T-cell (primary cell): ENCODE results near the gene PCNX2. TPM values are rescaled to one million over a fixed set of nuclear protein-coding genes. Genes with fewer than 3 reads are reported as not detected.
"Not testable (repeated sequence)": the region's sequence is repeated elsewhere in the genome, so short reads cannot be mapped to it uniquely, and the experiment has no call there.

Experiments used
- ATAC-seq, 4 experiments: fragments of 200-7000 bp in 3 of 4; fragments of 150-1000 bp in 1 of 4; cut with Tn5 transposase; replicated peaks in 1 of 4; 1 replicate in 3 of 4; 2 replicates in 1 of 4; pipeline ENCODE4 v1.10.0; 2021; ENCODE audit warnings: moderate library complexity in 3 of 4, mild to moderate bottlenecking in 2 of 4, moderate number of reproducible peaks in 1 of 4
- CTCF ChIA-PET, 2 donors: fragments of 300-600 bp; sonication (Branson Sonifier 250); formaldehyde crosslinking; loops; one replicate each; lab custom pipeline; 2022; ENCODE audit warnings: antibody characterized with exemption in 2 of 2; lab: Charles Lee
- POLR2A ChIA-PET, 2 donors: fragments of 300-600 bp; sonication (Branson Sonifier 250); formaldehyde crosslinking; loops; one replicate each; lab custom pipeline; 2022; ENCODE audit warnings: antibody characterized with exemption in 2 of 2; lab: Charles Lee
- DNase-seq, 35 experiments: peaks; one replicate each; pipeline versions ENCODE4 v3.0.0 to v3.0.0-alpha.2; 2013 to 2023
- H3K27ac ChIP-seq: one replicate; pipeline ENCODE4 v1.5.1; 2013; ENCODE audit warnings: low read length
- H3K27me3 ChIP-seq, 2 experiments: replicated peaks in 1 of 2; 1 replicate in 1 of 2; 2 replicates in 1 of 2; pipeline versions ENCODE4 v1.6.1 to v1.7.0; 2013; ENCODE audit warnings: low read length in 1 of 2, mixed read lengths in 1 of 2; ENCODE audit not compliant: control insufficient read depth in 2 of 2, insufficient read depth in 2 of 2; ENCODE audit errors: extremely low read depth in 1 of 2
- H3K36me3 ChIP-seq, 2 donors: 1 replicate in 1 of 2; 2 replicates in 1 of 2; pipeline versions ENCODE4 v1.6.1 to v1.7.0; 2013; ENCODE audit warnings: low read length in 1 of 2; ENCODE audit not compliant: control insufficient read depth in 2 of 2, insufficient read depth in 1 of 2; ENCODE audit errors: extremely low read depth in 1 of 2
- H3K4me1 ChIP-seq, 2 experiments: 1 replicate in 1 of 2; 2 replicates in 1 of 2; pipeline versions ENCODE4 v1.6.1 to v1.7.0; 2013; ENCODE audit warnings: low read length in 2 of 2, mixed read lengths in 1 of 2; ENCODE audit not compliant: insufficient read depth in 2 of 2, control insufficient read depth in 1 of 2; ENCODE audit errors: extremely low read depth in 1 of 2
- H3K4me3 ChIP-seq, 2 donors: 1 replicate in 1 of 2; 2 replicates in 1 of 2; pipeline versions ENCODE4 v1.5.1 to v1.7.0; 2013; ENCODE audit warnings: mild to moderate bottlenecking in 2 of 2, low read length in 1 of 2, moderate library complexity in 1 of 2; ENCODE audit not compliant: control insufficient read depth in 1 of 2; ENCODE audit errors: extremely low read depth in 1 of 2
- H3K9me3 ChIP-seq: 2 replicates; pipeline ENCODE4 v1.7.0; 2013
- H3K27ac Mint-ChIP-seq, 2 donors: one replicate each; pipeline ENCODE4 v1.8.0; 2020 to 2021; ENCODE audit warnings: mild to moderate bottlenecking in 2 of 2, mixed read lengths in 2 of 2
- H3K27me3 Mint-ChIP-seq, 2 donors: one replicate each; pipeline ENCODE4 v1.8.0; 2021 to 2022; ENCODE audit warnings: mixed read lengths in 2 of 2
- H3K36me3 Mint-ChIP-seq: one replicate; pipeline ENCODE4 v1.8.0; 2021; ENCODE audit warnings: mixed read lengths
- H3K4me1 Mint-ChIP-seq, 3 donors: one replicate each; pipeline ENCODE4 v1.8.0; 2020 to 2022; ENCODE audit warnings: mixed read lengths in 3 of 3, mild to moderate bottlenecking in 1 of 3
- H3K4me3 Mint-ChIP-seq, 3 donors: one replicate each; pipeline ENCODE4 v1.8.0; 2020 to 2022; ENCODE audit warnings: mild to moderate bottlenecking in 3 of 3, mixed read lengths in 3 of 3, moderate library complexity in 3 of 3
- H3K9me3 Mint-ChIP-seq, 3 donors: one replicate each; pipeline ENCODE4 v1.8.0; 2020 to 2022; ENCODE audit warnings: mixed read lengths in 3 of 3
- WGBS: methylation state at CpG from one replicate; pipeline ENCODE4 v1.1.5; 2013; ENCODE audit warnings: missing lambda C conversion rate; ENCODE audit not compliant: insufficient coverage; 5-methylcytosine and 5-hydroxymethylcytosine counted together
- total RNA-seq, 35 experiments: library from RNA in 6 of 35; stranded (reverse) in 6 of 35; fragments of 120-200 nt in 1 of 35; gene quantifications; one replicate each; pipeline versions ENCODE4 v1.2.1 to v1.2.4 and lab custom pipeline; 2013 to 2026

PCNX2 gene
- total RNA-seq, 5 donors from 2014 or later (not counting 1 experiment from before 2014, with no cell fraction given), result 47.2 to 91.7 (median 68.6) TPM

DNA sequence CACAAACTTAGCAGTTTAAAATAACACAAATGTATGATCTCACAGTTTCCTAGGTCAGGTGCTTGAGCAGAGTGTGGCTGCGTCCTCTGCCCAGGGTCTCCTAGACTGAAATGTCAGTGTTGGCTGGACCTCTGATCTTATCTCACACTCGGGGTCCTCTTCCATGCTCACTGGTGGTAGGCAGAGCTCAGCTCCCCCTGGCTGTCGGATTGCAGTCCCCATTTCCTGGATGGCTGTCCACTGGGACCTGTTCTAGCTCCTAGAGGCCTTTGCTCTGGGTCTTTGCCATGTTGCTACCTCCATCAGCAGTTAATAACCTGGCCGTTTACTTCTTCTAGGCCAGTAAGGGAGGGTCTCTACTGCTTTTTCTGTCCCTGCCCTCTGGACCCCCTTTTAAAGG is 107.5 kb downstream of the PCNX2 start:
- POLR2A ChIA-PET, result no interaction called here
- 100% methylated on average over 2 of the region's 4 CpGs for WGBS
- ATAC-seq, result no peak
- H3K36me3 ChIP-seq, result peaks cover 0 to 21% of the 10 kb centered on the region in 2 donors
- H3K9me3 Mint-ChIP-seq, result no peaks in the 10 kb centered on the region
- H3K27me3 Mint-ChIP-seq, result no peaks in the 10 kb centered on the region
- DNase-seq, result no peak
- no peaks in the 10 kb centered on the region for H3K27me3 ChIP-seq
- H3K27ac Mint-ChIP-seq, result no peak overlapping the region
- no peak overlapping the region for H3K4me3 Mint-ChIP-seq
- no peak overlapping the region for H3K4me3 ChIP-seq
- CTCF ChIA-PET, result interaction anchor here in 1 of 2 donors (0.5 kb wide), 1 partner anchor 37 kb away, joined by 6 read pairs; no protein-coding TSS in a partner anchor
- no peak overlapping the region for H3K27ac ChIP-seq
- peaks cover 73% of the 10 kb centered on the region for H3K36me3 Mint-ChIP-seq
- H3K4me1 Mint-ChIP-seq, result no peaks in the 10 kb centered on the region
- H3K4me1 ChIP-seq, result no peaks in the 10 kb centered on the region
- no peaks in the 10 kb centered on the region for H3K9me3 ChIP-seq

DNA sequence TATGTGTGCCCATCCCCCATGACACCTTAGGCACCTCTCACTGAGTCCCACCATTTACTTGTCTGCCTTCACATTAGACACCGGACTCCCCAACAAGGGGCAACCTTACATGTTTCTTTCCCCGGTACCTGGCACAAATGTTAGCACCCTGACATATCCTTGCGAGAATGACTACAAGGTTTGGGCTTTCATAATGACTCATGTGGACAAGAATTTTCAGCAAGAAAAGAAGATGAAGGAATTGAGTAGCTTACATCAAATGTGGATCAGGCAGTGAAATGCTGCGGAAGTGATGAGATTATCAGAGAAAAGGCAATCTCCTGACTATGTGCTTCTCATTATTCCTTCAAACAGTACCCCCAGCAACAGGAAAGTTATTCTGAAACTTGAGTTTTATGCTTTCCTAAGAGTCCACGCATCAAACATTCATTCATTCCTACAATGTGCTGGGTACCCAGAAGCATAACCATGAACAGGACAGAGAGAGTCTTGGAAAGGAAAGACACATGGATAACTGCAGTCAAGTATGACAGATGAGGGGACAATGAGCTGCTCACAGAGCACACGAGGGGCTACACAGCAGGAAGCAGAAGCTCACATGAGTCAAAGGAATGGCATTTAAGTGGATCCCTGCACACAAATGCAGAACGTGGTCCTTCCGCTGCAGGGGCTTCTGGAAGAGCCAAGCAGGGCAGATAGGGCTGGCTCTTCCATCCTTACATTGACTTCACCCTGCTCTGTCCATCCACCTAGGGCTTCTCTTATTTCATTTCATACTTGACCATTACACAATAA is 112.1 kb downstream of the PCNX2 start:
- WGBS, result 88% methylated on average over 1 of the region's 8 CpGs
- Mint-ChIP-seq H3K27me3 (no peaks in the 10 kb centered on the region), H3K4me1 (no peaks in the 10 kb centered on the region), H3K9me3 (peaks cover 0 to 9% (median 6%) of the 10 kb centered on the region in 3 donors), H3K27ac (no peak overlapping the region), H3K36me3 (peaks cover 82% of the 10 kb centered on the region), H3K4me3 (no peak overlapping the region)
- H3K36me3 ChIP-seq, result peaks cover 7 to 22% of the 10 kb centered on the region in 2 donors
- DNase-seq (no peak), ATAC-seq (no peak)
- no peak overlapping the region for H3K4me3 ChIP-seq
- CTCF ChIA-PET, result no interaction called here
- no peaks in the 10 kb centered on the region for H3K4me1 ChIP-seq
- H3K27me3 ChIP-seq, result no peaks in the 10 kb centered on the region
- H3K27ac ChIP-seq, result no peak overlapping the region
- H3K9me3 ChIP-seq, result no peaks in the 10 kb centered on the region
- POLR2A ChIA-PET, result no interaction called here

DNA sequence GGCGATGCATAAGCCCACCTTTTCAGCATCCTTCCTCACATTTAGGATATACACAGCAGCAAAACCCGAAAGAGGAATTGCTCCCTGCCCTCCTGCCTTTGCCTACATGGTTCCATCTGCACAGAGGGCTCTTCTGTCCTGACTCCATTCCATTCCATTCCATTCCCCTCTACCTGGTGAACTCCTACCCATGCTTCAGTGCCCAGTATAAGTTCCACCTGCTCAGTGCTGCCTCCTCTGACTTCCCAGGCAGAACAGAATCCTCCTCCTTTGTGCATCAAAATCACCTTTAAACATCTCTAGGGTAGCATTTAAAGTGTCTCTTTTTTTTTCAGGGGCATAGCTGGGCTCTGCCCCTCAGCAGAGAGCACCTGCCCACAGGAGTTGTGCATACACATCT is 112.9 kb downstream of the PCNX2 start:
- no peak for DNase-seq
- no peak overlapping the region for H3K27ac Mint-ChIP-seq
- Histone ChIP-seq H3K27me3 (no peaks in the 10 kb centered on the region), H3K4me3 (no peak overlapping the region), H3K36me3 (peaks cover 9 to 30% of the 10 kb centered on the region in 2 donors), H3K27ac (no peak overlapping the region), H3K4me1 (no peaks in the 10 kb centered on the region), H3K9me3 (no peaks in the 10 kb centered on the region)
- peaks cover 86% of the 10 kb centered on the region for H3K36me3 Mint-ChIP-seq
- ATAC-seq, result no peak
- H3K9me3 Mint-ChIP-seq, result peaks cover 0 to 14% (median 12%) of the 10 kb centered on the region in 3 donors
- H3K27me3 Mint-ChIP-seq, result no peaks in the 10 kb centered on the region
- ChIA-PET CTCF (no interaction called here), POLR2A (no interaction called here)
- H3K4me1 Mint-ChIP-seq, result no peaks in the 10 kb centered on the region
- 95% methylated on average over 2 of the region's 2 CpGs for WGBS
- H3K4me3 Mint-ChIP-seq, result no peak overlapping the region

DNA sequence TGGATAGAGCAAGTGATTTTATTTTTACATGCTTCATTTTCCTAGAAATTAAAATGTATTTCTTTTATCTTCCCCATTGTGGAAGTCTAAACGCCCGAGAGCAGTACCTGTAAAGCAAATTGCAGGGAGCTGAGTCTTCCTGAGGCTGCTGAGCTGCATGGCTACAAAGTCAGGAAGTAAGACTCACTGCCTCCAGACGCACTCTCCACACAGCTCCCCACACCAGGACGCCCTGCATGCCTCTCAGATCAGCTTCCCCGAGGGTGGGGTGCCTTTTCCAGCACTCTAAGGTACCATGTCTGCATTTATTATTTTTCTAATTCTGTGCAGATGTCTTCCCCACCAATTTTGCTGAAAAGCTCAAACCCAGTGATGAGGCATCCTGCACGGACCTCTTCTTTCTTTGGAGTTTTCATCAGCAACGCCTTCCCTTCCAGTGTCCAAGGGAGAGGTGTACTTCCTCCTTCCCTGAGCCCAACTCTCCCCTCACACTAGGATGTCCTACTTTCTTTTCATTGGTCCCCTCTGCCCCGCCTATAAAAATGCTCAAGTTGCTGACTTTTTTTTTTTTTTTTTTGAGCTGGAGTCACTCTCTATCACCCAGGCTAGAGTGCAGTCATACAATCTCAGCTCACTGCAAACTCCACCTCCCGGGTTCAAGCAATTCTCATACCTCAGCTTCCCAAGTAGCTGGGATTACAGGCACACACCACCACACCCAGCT is 114.7 kb downstream of the PCNX2 start:
- Mint-ChIP-seq H3K4me1 (no peaks in the 10 kb centered on the region), H3K4me3 (no peak overlapping the region), H3K27ac (no peak overlapping the region), H3K9me3 (peaks cover 0 to 19% (median 17%) of the 10 kb centered on the region in 3 donors), H3K27me3 (no peaks in the 10 kb centered on the region), H3K36me3 (peaks cover 90% of the 10 kb centered on the region)
- ATAC-seq (no peak), DNase-seq (no peak)
- Histone ChIP-seq H3K4me3 (no peak overlapping the region), H3K4me1 (no peaks in the 10 kb centered on the region), H3K27me3 (no peaks in the 10 kb centered on the region), H3K9me3 (no peaks in the 10 kb centered on the region), H3K27ac (no peak overlapping the region), H3K36me3 (peaks cover 20 to 40% of the 10 kb centered on the region in 2 donors)
- ChIA-PET POLR2A (interaction anchor here in 1 of 2 donors (0.6 kb wide), 1 partner anchor 8 kb away, joined by 4 read pairs; no protein-coding TSS in a partner anchor), CTCF (interaction anchor here in 1 of 2 donors (0.6 kb wide), 1 partner anchor 1507 kb away, joined by 4 read pairs; no protein-coding TSS in a partner anchor)
- WGBS, result 100% methylated on average over 5 of the region's 9 CpGs

DNA sequence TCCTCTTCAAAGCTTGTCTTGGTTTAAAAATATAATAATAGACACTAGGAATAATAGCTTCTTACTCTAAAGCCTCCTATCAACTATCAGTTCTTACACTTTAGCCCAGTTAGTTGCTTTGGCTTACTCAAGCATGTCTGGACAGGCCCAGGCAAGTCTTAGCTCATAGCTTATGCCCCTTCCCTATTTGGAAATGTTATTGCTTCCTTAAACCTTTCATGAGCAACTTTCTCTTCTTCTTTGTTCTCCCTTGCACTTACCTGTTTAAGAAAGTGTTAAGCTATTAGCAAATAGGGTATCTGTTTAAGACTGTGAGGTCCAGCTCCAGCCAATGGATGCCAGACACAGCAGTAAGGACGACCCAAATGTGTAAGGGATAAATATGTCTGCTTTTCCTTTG is 115.9 kb downstream of the PCNX2 start:
- H3K4me3 Mint-ChIP-seq, H3K4me3 ChIP-seq, H3K27ac ChIP-seq, DNase-seq, H3K4me1 ChIP-seq, CTCF ChIA-PET, H3K4me1 Mint-ChIP-seq, H3K27me3 ChIP-seq, H3K27ac Mint-ChIP-seq, H3K9me3 ChIP-seq, H3K27me3 Mint-ChIP-seq, ATAC-seq: not testable (repeated sequence)
- H3K36me3 ChIP-seq, result peaks cover 20 to 40% of the 10 kb centered on the region in 2 donors
- WGBS, result 100% methylated on average over 1 of the region's 1 CpG
- POLR2A ChIA-PET, result interaction anchor here in 1 of 2 donors (0.6 kb wide), 1 partner anchor 80 kb away, joined by 9 read pairs; no protein-coding TSS in a partner anchor
- peaks cover 0 to 19% (median 17%) of the 10 kb centered on the region in 3 donors for H3K9me3 Mint-ChIP-seq
- H3K36me3 Mint-ChIP-seq, result peaks cover 94% of the 10 kb centered on the region

DNA sequence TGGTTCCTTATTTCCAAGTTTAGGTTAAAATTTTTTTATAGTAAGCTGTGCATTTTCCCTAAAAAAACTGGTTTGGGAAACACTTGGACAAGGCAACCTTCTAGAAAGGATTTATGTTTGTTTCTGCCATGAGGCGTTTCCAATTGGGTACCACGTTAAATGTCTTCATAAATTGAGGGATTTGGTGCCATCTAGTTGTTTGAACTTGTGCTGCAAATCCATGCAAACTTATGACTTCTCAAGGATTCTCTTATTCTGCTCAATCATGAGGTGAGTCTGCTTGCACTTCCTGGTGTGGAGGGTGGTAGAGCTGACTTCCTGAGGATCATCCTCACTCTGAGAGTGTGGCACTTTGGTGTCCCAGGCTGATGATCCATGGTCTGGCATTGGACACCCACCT is 123.3 kb downstream of the PCNX2 start:
- ATAC-seq (no peak), DNase-seq (no peak)
- 100% methylated on average over 1 of the region's 2 CpGs for WGBS

More for the DNA sequence above, 123.3 kb downstream of the PCNX2 start:
- POLR2A ChIA-PET, result interaction anchor here in 1 of 2 donors (0.6 kb wide), 1 partner anchor 9 kb away, joined by 4 read pairs; no protein-coding TSS in a partner anchor
- H3K36me3 Mint-ChIP-seq, result peaks cover 65% of the 10 kb centered on the region
- no peak overlapping the region for H3K4me3 ChIP-seq
- no peaks in the 10 kb centered on the region for H3K27me3 Mint-ChIP-seq
- no peaks in the 10 kb centered on the region for H3K4me1 Mint-ChIP-seq
- H3K36me3 ChIP-seq, result peaks cover 8 to 19% of the 10 kb centered on the region in 2 donors
- H3K4me3 Mint-ChIP-seq, result no peak overlapping the region
- H3K27me3 ChIP-seq, result no peaks in the 10 kb centered on the region
- CTCF ChIA-PET, result interaction anchor here in 1 of 2 donors (0.7 kb wide), 1 partner anchor 860 kb away, joined by 3 read pairs; no protein-coding TSS in a partner anchor
- H3K9me3 Mint-ChIP-seq, result peaks cover 2 to 11% (median 8%) of the 10 kb centered on the region in 3 donors
- H3K9me3 ChIP-seq, result peaks cover 3% of the 10 kb centered on the region
- no peaks in the 10 kb centered on the region for H3K4me1 ChIP-seq
- no peak overlapping the region for H3K27ac Mint-ChIP-seq
- H3K27ac ChIP-seq, result no peak overlapping the region
